Caco-2 (cell line): Measurements from ENCODE around the gene FBH1. TPM values are rescaled to one million over a fixed set of nuclear protein-coding genes. Genes with fewer than 3 reads are reported as not detected.

Experiments
- Bru-seq: library from RNA; stranded (reverse); fragments of 400-500 nt; gene quantifications from one replicate; lab custom pipeline; 2021; lab: Mats Ljungman, UMichigan
- BruChase-seq, 2 experiments: library from RNA; stranded (reverse); fragments of 400-500 nt; gene quantifications; one replicate each; lab custom pipeline; 2021; lab: Mats Ljungman, UMichigan
- BruUV-seq: library from RNA; stranded (reverse); fragments of 400-500 nt; replicated peaks from 2 replicates; lab custom pipeline; 2021; lab: Mats Ljungman, UMichigan
- CTCF ChIA-PET: fragments of 300-600 bp; sonication (Branson Sonifier 250); formaldehyde crosslinking; loops from one replicate; lab custom pipeline; 2022; ENCODE audit warnings: antibody characterized with exemption; lab: Charles Lee
- POLR2A ChIA-PET: fragments of 300-600 bp; sonication (Branson Sonifier 250); formaldehyde crosslinking; loops from one replicate; lab custom pipeline; 2022; ENCODE audit warnings: antibody characterized with exemption; lab: Charles Lee
- DNase-seq, 2 experiments: peaks; one replicate each; pipeline versions ENCODE4 v3.0.0 to v3.0.0-alpha.2; 2020 to 2022
- H3K27me3 ChIP-seq: replicated peaks from 2 replicates; pipeline ENCODE4 v1.6.0; 2011; ENCODE audit warnings: low read length; ENCODE audit not compliant: control insufficient read depth, insufficient read depth
- H3K36me3 ChIP-seq: 2 replicates; pipeline ENCODE4 v1.5.1; 2011; ENCODE audit warnings: low read length; ENCODE audit not compliant: control insufficient read depth, insufficient read depth
- H3K4me1 ChIP-seq: fragments of 250-450 bp; sonication (Bioruptor Pico); 2 replicates; pipeline ENCODE4 v1.5.1; 2020; ENCODE audit warnings: mild to moderate bottlenecking
- H3K4me3 ChIP-seq: 2 replicates; pipeline ENCODE4 v1.5.1; 2011; ENCODE audit warnings: low read depth, mild to moderate bottlenecking, control low read depth, low read length
- H3K9me3 ChIP-seq: fragments of 250-450 bp; sonication (Bioruptor Pico); 2 replicates; pipeline ENCODE4 v1.5.1; 2020; ENCODE audit warnings: mild to moderate bottlenecking, moderate library complexity
- H3K27ac Mint-ChIP-seq: one replicate; pipeline ENCODE4 v1.8.0; 2022; ENCODE audit warnings: mixed read lengths; ENCODE audit not compliant: unreplicated experiment
- H3K27me3 Mint-ChIP-seq: one replicate; pipeline ENCODE4 v1.8.0; 2022; ENCODE audit warnings: mixed read lengths; ENCODE audit not compliant: insufficient read depth, unreplicated experiment
- H3K36me3 Mint-ChIP-seq: one replicate; pipeline ENCODE4 v1.8.0; 2022; ENCODE audit warnings: mild to moderate bottlenecking, mixed read lengths; ENCODE audit not compliant: insufficient read depth, unreplicated experiment
- H3K4me1 Mint-ChIP-seq: one replicate; pipeline ENCODE4 v1.8.0; 2022; ENCODE audit warnings: low read depth, mixed read lengths; ENCODE audit not compliant: unreplicated experiment
- H3K4me3 Mint-ChIP-seq: one replicate; pipeline ENCODE4 v1.8.0; 2022; ENCODE audit warnings: mild to moderate bottlenecking, moderate library complexity, mixed read lengths; ENCODE audit not compliant: unreplicated experiment
- H3K9me3 Mint-ChIP-seq: one replicate; pipeline ENCODE4 v1.8.0; 2022; ENCODE audit warnings: mixed read lengths; ENCODE audit not compliant: unreplicated experiment
- intact Hi-C: fragments of 100-400 bp; cut with micrococcal nuclease; formaldehyde crosslinking; loops from one replicate; pipeline ENCODE4 v1.10.0; 2022; ENCODE audit not compliant: unreplicated experiment
- long read RNA-seq: library from polyadenylated mRNA; stranded (forward); transcript quantifications from one replicate; pipeline ENCODE4 v2.0.0, GENCODE V29; 2022
- total RNA-seq: library from RNA; stranded (reverse); gene quantifications from 2 replicates; pipeline ENCODE4 v1.2.3, GENCODE V29; 2022
- TF ChIP-seq, protein P1 (sequence below), 2 experiments: fragments of 200-600 bp in 1 of 2; IDR thresholded peaks; 1 replicate in 1 of 2; 2 replicates in 1 of 2; pipeline versions ENCODE4 v1.5.1 to v1.8.0; 2011 to 2022; ENCODE audit warnings: antibody characterized with exemption in 1 of 2, control low read depth in 1 of 2, inconsistent platforms in 1 of 2, low read depth in 1 of 2, low read length in 1 of 2, mild to moderate bottlenecking in 1 of 2, moderate library complexity in 1 of 2; ENCODE audit not compliant: insufficient read depth in 1 of 2, severe bottlenecking in 1 of 2, unreplicated experiment in 1 of 2

FBH1 gene
- total RNA-seq (83.3 and 96.1 TPM in 2 replicates), Bru-seq, nascent RNA (percentile 88 among the genes with signal in this experiment), BruChase-seq, experiment 1, labeled RNA remaining after a 2-hour chase (percentile 95 among the genes with signal in this experiment), BruChase-seq, experiment 2, labeled RNA remaining after a 6-hour chase (percentile 91 among the genes with signal in this experiment)
- long read RNA-seq, transcript FBH1-203 (22 exons, 3,640 nt), result minor isoform, 6 of 112 reads
- long read RNA-seq, transcript FBH1-201 (21 exons, 3,560 nt), result major isoform, 30 of 112 reads
- long read RNA-seq, partial matches to known transcripts, result 26 of 112 reads
- long read RNA-seq, other reads (novel, unspliced or antisense), result 49 of 112 reads

DNA sequence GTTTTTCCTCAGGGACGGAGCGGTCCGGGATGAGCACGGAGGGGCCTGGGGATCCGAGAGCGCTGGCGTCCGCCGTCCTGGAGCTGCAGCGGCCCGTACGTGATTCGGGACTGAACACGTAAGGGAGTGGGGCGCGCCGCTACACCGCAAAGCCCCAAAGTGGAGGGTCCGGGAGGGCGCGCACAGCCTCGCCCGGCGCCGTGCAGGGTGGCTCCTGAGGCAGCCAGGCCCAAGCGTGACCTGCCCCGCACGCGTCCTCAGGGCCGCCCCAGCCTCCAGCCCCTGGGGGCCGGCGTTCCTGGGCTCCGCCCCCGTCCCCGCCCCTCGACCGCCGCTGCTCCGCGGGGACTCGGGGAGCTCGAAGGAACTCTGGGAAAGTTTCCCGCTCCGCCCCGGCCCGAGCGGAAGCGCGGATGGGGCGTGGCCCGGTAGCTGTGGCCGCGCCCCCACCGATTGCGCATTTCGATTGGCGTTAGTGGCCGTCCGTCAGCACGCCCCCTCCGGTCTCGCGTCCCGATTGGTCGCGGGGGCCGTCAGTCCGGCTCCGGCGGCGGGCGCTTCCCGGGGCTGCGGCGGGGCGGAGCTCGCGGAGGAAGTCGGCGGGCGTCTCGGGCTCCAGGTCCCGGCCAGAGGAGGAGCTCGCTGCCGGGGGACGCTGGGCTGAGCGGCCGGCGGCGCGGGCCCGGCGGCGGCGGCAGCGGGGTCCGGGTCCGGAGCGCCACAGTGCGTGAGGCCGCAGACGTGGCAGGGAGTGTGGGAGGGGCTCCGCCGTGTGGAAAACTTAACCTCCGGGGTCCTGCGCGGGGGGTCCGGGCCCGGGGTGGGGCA, at the start of gene FBH1, which contains the start of gene ANKRD16:
TSS of gene FBH1 (plus strand) at position 620 of the 828 bp plus-strand sequence. CDS start at position 723, 103 bp downstream.
TSS of gene ANKRD16 (minus strand) at position 270 of the 828 bp plus-strand sequence. CDS start 539 bp downstream, outside the sequence.
- Mint-ChIP-seq H3K4me1 (peaks cover 27% of the 10 kb centered on the region), H3K4me3 (peak within 1 kb of the TSS; percentile 85), H3K36me3 (peaks cover 77% of the 10 kb centered on the region), H3K27me3 (no peaks in the 10 kb centered on the region), H3K9me3 (no peaks in the 10 kb centered on the region), H3K27ac (peak within 1 kb of the TSS; percentile 83)
- Histone ChIP-seq H3K27me3 (no peaks in the 10 kb centered on the region), H3K9me3 (no peaks in the 10 kb centered on the region), H3K36me3 (peaks cover 1% of the 10 kb centered on the region; the same call in 1 of the 2 replicates), H3K4me3 (peak within 1 kb of the TSS; percentile 93), H3K4me1 (peaks cover 7% of the 10 kb centered on the region; the same call in 1 of the 2 replicates)
- TF ChIP-seq, protein P1, sequence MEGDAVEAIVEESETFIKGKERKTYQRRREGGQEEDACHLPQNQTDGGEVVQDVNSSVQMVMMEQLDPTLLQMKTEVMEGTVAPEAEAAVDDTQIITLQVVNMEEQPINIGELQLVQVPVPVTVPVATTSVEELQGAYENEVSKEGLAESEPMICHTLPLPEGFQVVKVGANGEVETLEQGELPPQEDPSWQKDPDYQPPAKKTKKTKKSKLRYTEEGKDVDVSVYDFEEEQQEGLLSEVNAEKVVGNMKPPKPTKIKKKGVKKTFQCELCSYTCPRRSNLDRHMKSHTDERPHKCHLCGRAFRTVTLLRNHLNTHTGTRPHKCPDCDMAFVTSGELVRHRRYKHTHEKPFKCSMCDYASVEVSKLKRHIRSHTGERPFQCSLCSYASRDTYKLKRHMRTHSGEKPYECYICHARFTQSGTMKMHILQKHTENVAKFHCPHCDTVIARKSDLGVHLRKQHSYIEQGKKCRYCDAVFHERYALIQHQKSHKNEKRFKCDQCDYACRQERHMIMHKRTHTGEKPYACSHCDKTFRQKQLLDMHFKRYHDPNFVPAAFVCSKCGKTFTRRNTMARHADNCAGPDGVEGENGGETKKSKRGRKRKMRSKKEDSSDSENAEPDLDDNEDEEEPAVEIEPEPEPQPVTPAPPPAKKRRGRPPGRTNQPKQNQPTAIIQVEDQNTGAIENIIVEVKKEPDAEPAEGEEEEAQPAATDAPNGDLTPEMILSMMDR (IDR thresholded peaks at IDR 0.05; ENCODE audit: insufficient read depth in 1 of 2, low read depth in 1 of 2, low read length in 1 of 2, severe bottlenecking in 1 of 2, unreplicated experiment in 1 of 2), result no peak
- ChIA-PET CTCF (interaction anchor here (0.8 to 2.1 kb wide), 6 partner anchors 17 to 1075 kb away, joined by 3 to 9 read pairs (median 4); partner anchors contain the start of genes GDI2 and PFKFB3), POLR2A (interaction anchor here (0.5 to 3.3 kb wide), 22 partner anchors 10 to 818 kb away, joined by 3 to 109 read pairs (median 4); partner anchors contain the start of genes GDI2, PFKFB3 and TASOR2)
- BruUV-seq, result no TSS peak
- DNase-seq, result peak; percentile 99 to 100
- intact Hi-C loops, result loop anchor here (1.0 to 2.0 kb wide), 2 partner anchors 77 to 205 kb away; partner anchors contain the start of genes GDI2 and TASOR2

GRCh38 chr10:5840314-5841307, 49.4 kb upstream of the FBH1 start:
- Mint-ChIP-seq H3K9me3 (no peaks in the 10 kb centered on the region), H3K4me3 (no peak overlapping the region), H3K27me3 (no peaks in the 10 kb centered on the region), H3K4me1 (peaks cover 9% of the 10 kb centered on the region), H3K36me3 (no peaks in the 10 kb centered on the region), H3K27ac (no peak overlapping the region)
- ChIA-PET POLR2A (no interaction called here), CTCF (no interaction called here)
- Histone ChIP-seq H3K4me1 (no peaks in the 10 kb centered on the region), H3K4me3 (no peak overlapping the region), H3K36me3 (no peaks in the 10 kb centered on the region), H3K9me3 (no peaks in the 10 kb centered on the region), H3K27me3 (no peaks in the 10 kb centered on the region)
- BruUV-seq, result no TSS peak
- intact Hi-C loops, result no loop called here
- TF ChIP-seq, protein P1 (IDR thresholded peaks at IDR 0.05; ENCODE audit: insufficient read depth in 1 of 2, low read depth in 1 of 2, low read length in 1 of 2, severe bottlenecking in 1 of 2, unreplicated experiment in 1 of 2), result no peak
- DNase-seq, result no peak
